Parathyroid adenoma (tissue), 2 donors: Measurements from ENCODE around the gene MZT2B.
"Not testable (repeated sequence)": the region's sequence is repeated elsewhere in the genome, so short reads cannot be mapped to it uniquely, and the experiment has no call there.

Experiments
- H2AFZ ChIP-seq: fragments of 300-600 bp; sonication (generic); one replicate; pipeline ENCODE4 v1.7.0; 2017; ENCODE audit warnings: antibody characterized with exemption, mild to moderate bottlenecking
- H3K27ac ChIP-seq: fragments of 300-600 bp; sonication (generic); one replicate; pipeline ENCODE4 v1.7.0; 2017
- H3K27me3 ChIP-seq: fragments of 300-600 bp; sonication (generic); one replicate; pipeline ENCODE4 v1.7.0; 2017; ENCODE audit warnings: low read length; ENCODE audit not compliant: control insufficient read depth, insufficient read depth
- H3K36me3 ChIP-seq: fragments of 300-600 bp; sonication (generic); one replicate; pipeline ENCODE4 v1.7.0; 2017; ENCODE audit warnings: low read length; ENCODE audit not compliant: control insufficient read depth, insufficient read depth
- H3K4me1 ChIP-seq: fragments of 300-600 bp; sonication (generic); one replicate; pipeline ENCODE4 v1.7.0; 2017; ENCODE audit warnings: control low read depth
- H3K4me2 ChIP-seq: fragments of 300-600 bp; sonication (generic); one replicate; pipeline ENCODE4 v1.7.0; 2017; ENCODE audit warnings: low read length
- H3K4me3 ChIP-seq: fragments of 300-600 bp; sonication (generic); one replicate; pipeline ENCODE4 v1.7.0; 2017; ENCODE audit warnings: low read depth, low read length
- H3K79me2 ChIP-seq: fragments of 300-600 bp; sonication (generic); one replicate; pipeline ENCODE4 v1.7.0; 2017; ENCODE audit warnings: control low read depth
- H3K9ac ChIP-seq: fragments of 300-600 bp; sonication (generic); one replicate; pipeline ENCODE4 v1.7.0; 2017; ENCODE audit warnings: mild to moderate bottlenecking
- H3K9me3 ChIP-seq: fragments of 300-600 bp; sonication (generic); one replicate; pipeline ENCODE4 v1.7.0; 2017; ENCODE audit warnings: low read length; ENCODE audit not compliant: control insufficient read depth
- CTCF ChIP-seq: fragments of 300-600 bp; sonication (generic); IDR thresholded peaks from one replicate; pipeline ENCODE4 v1.7.0; 2017; ENCODE audit warnings: antibody characterized with exemption, mild to moderate bottlenecking
- donor health status: primary hyperparathyroidism.

MZT2B gene

GRCh38 chr2:130181325-130181879 is 660 bp upstream of the MZT2B start, which contains the start of gene SMPD4:
TSS of gene SMPD4 (minus strand) at chr2:130181602. CDS start at chr2:130176592, 5,010 bp downstream.
- Histone ChIP-seq H3K27ac (peak within 1 kb of the TSS; percentile 92), H3K36me3 (no peaks in the 10 kb centered on the region), H2AFZ (peak within 1 kb of the TSS; percentile 98), H3K4me1 (peaks cover 23% of the 10 kb centered on the region), H3K27me3 (no peaks in the 10 kb centered on the region), H3K9me3 (no peaks in the 10 kb centered on the region), H3K4me3 (peak within 1 kb of the TSS; percentile 81), H3K9ac (peak within 1 kb of the TSS; percentile 72), H3K4me2 (peak within 1 kb of the TSS; percentile 89), H3K79me2 (peaks cover 45% of the 10 kb centered on the region)
- no peak for TF ChIP-seq CTCF

DNA sequence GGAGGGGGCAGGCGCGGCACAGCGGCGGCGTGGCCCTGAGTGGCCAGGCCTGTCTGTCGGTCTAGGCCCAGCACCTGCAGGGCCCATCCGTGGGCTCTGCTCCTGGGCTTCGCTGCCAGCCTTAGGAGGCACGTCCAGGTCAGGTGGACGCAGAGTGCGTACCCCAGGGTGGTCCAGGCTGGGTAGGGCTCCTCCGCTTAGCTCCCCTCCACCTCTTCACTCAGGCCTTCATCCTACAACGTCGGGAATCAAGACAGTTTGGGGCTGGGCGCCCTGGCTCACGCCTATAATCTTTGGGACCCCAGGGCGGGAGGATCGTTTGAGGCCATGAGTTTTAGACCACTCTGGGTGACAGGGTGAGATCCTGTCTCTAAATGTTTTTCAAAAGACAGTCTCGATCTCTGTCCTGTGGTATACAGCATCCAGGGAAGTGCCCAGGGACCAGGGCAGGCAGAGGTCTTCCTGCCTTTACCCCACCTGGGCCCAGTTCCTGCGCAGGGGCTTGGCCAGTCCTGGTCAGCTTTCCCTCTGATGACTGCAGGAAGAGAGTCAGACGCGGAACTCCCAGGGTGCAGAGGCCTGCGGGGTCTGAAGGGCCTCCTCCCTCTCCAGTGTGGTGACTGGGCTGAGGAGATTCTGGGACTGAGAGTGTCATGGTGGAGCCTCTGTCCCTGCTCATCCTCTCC is 907 bp downstream of the MZT2B start:
- H3K9ac ChIP-seq: peak overlapping the region; percentile 28
- not testable (repeated sequence) for H3K36me3 ChIP-seq, H3K9me3 ChIP-seq

GRCh38 chr2:130183512-130184373 is 1.7 kb downstream of the MZT2B start:
- Histone ChIP-seq H3K4me2 (peak overlapping the region; percentile 65), H2AFZ (peak overlapping the region; percentile 54), H3K9ac (no peak overlapping the region), H3K27ac (peak overlapping the region; percentile 92), H3K36me3 (no peaks in the 10 kb centered on the region), H3K9me3 (no peaks in the 10 kb centered on the region), H3K79me2 (peaks cover 29% of the 10 kb centered on the region), H3K27me3 (no peaks in the 10 kb centered on the region), H3K4me3 (peak overlapping the region; percentile 47), H3K4me1 (peaks cover 26% of the 10 kb centered on the region)
- TF ChIP-seq CTCF: no peak

More for the DNA sequence above, 907 bp downstream of the MZT2B start:
- peak overlapping the region; percentile 54 for H2AFZ ChIP-seq
- H3K27me3 ChIP-seq: not testable (repeated sequence)
- H3K4me2 ChIP-seq: peak overlapping the region; percentile 65
- H3K27ac ChIP-seq: peak overlapping the region; percentile 92
- peak overlapping the region; percentile 47 for H3K4me3 ChIP-seq
- peaks cover 25% of the 10 kb centered on the region for H3K4me1 ChIP-seq
- peaks cover 37% of the 10 kb centered on the region for H3K79me2 ChIP-seq

- no peak overlapping the region for H3K9ac ChIP-seq
These were observed 3.4 kb downstream of the MZT2B start for GRCh38 chr2:130185436-130185835.

More at GRCh38 chr2:130185436-130185835, 3.4 kb downstream of the MZT2B start:
- no peaks in the 10 kb centered on the region for H3K36me3 ChIP-seq
- H3K4me2 ChIP-seq: no peak overlapping the region
- H3K27me3 ChIP-seq: no peaks in the 10 kb centered on the region
- H3K4me3 ChIP-seq: no peak overlapping the region
- peaks cover 22% of the 10 kb centered on the region for H3K4me1 ChIP-seq
- H3K27ac ChIP-seq: no peak overlapping the region
- H3K9me3 ChIP-seq: no peaks in the 10 kb centered on the region
- H2AFZ ChIP-seq: no peak overlapping the region
- peaks cover 16% of the 10 kb centered on the region for H3K79me2 ChIP-seq
- TF ChIP-seq CTCF: no peak
